ENCODE results near the gene CBX8.

CBX8 gene

GRCh38 chr17:79749156-79749815, 47.6 kb downstream of the CBX8 start:
- Histone ChIP-seq H3K9ac (ENCODE audit: low read depth, low read length) (no peak overlapping the region), H3K4me3 (ENCODE audit: low read depth, low read length) (no peak overlapping the region), H3K36me3 (ENCODE audit: control insufficient read depth, insufficient read depth, low read length) (no peaks in the 10 kb centered on the region), H3K27ac (ENCODE audit: low read depth, low read length) (no peak overlapping the region), H3K4me1 (ENCODE audit: control insufficient read depth, insufficient read depth, low read length) (peaks cover 9% of the 10 kb centered on the region), H3K9me3 (ENCODE audit: control insufficient read depth, insufficient read depth, low read length) (no peaks in the 10 kb centered on the region), H3K27me3 (ENCODE audit: control insufficient read depth, insufficient read depth, low read length) (peaks cover 50% of the 10 kb centered on the region)

GRCh38 chr17:79748295-79749099, 48.4 kb downstream of the CBX8 start:
- Histone ChIP-seq H3K4me3 (ENCODE audit: low read depth, low read length) (peak overlapping the region; percentile 55), H3K27ac (ENCODE audit: low read depth, low read length) (no peak overlapping the region), H3K27me3 (ENCODE audit: control insufficient read depth, insufficient read depth, low read length) (peaks cover 56% of the 10 kb centered on the region), H3K9ac (ENCODE audit: low read depth, low read length) (no peak overlapping the region), H3K9me3 (ENCODE audit: control insufficient read depth, insufficient read depth, low read length) (no peaks in the 10 kb centered on the region), H3K36me3 (ENCODE audit: control insufficient read depth, insufficient read depth, low read length) (no peaks in the 10 kb centered on the region), H3K4me1 (ENCODE audit: control insufficient read depth, insufficient read depth, low read length) (peaks cover 9% of the 10 kb centered on the region)

GRCh38 chr17:79747508-79748294, 49.2 kb downstream of the CBX8 start:
- H3K4me1 ChIP-seq (ENCODE audit: control insufficient read depth, insufficient read depth, low read length) = peaks cover 9% of the 10 kb centered on the region
- H3K27ac ChIP-seq (ENCODE audit: low read depth, low read length) = no peak overlapping the region
- peaks cover 63% of the 10 kb centered on the region for H3K27me3 ChIP-seq (ENCODE audit: control insufficient read depth, insufficient read depth, low read length)
- peak overlapping the region; percentile 55 for H3K4me3 ChIP-seq (ENCODE audit: low read depth, low read length)
- no peaks in the 10 kb centered on the region for H3K36me3 ChIP-seq (ENCODE audit: control insufficient read depth, insufficient read depth, low read length)
- no peak overlapping the region for H3K9ac ChIP-seq (ENCODE audit: low read depth, low read length)
- H3K9me3 ChIP-seq (ENCODE audit: control insufficient read depth, insufficient read depth, low read length) = no peaks in the 10 kb centered on the region

GRCh38 chr17:79746889-79747507, 49.9 kb downstream of the CBX8 start:
- H3K27ac ChIP-seq (ENCODE audit: low read depth, low read length) = no peak overlapping the region
- H3K9me3 ChIP-seq (ENCODE audit: control insufficient read depth, insufficient read depth, low read length) = no peaks in the 10 kb centered on the region
- H3K4me1 ChIP-seq (ENCODE audit: control insufficient read depth, insufficient read depth, low read length) = peaks cover 9% of the 10 kb centered on the region
- H3K4me3 ChIP-seq (ENCODE audit: low read depth, low read length) = no peak overlapping the region
- H3K36me3 ChIP-seq (ENCODE audit: control insufficient read depth, insufficient read depth, low read length) = no peaks in the 10 kb centered on the region
- H3K27me3 ChIP-seq (ENCODE audit: control insufficient read depth, insufficient read depth, low read length) = peaks cover 70% of the 10 kb centered on the region
- no peak overlapping the region for H3K9ac ChIP-seq (ENCODE audit: low read depth, low read length)

GRCh38 chr17:79745641-79746105, 51.2 kb downstream of the CBX8 start:
- Histone ChIP-seq H3K4me1 (ENCODE audit: control insufficient read depth, insufficient read depth, low read length) (peaks cover 9% of the 10 kb centered on the region), H3K9me3 (ENCODE audit: control insufficient read depth, insufficient read depth, low read length) (no peaks in the 10 kb centered on the region), H3K27ac (ENCODE audit: low read depth, low read length) (no peak overlapping the region), H3K36me3 (ENCODE audit: control insufficient read depth, insufficient read depth, low read length) (no peaks in the 10 kb centered on the region), H3K27me3 (ENCODE audit: control insufficient read depth, insufficient read depth, low read length) (peaks cover 75% of the 10 kb centered on the region), H3K9ac (ENCODE audit: low read depth, low read length) (no peak overlapping the region), H3K4me3 (ENCODE audit: low read depth, low read length) (no peak overlapping the region)

- Histone ChIP-seq H3K4me1 (ENCODE audit: control insufficient read depth, insufficient read depth, low read length) (peaks cover 9% of the 10 kb centered on the region), H3K9me3 (ENCODE audit: control insufficient read depth, insufficient read depth, low read length) (no peaks in the 10 kb centered on the region), H3K27me3 (ENCODE audit: control insufficient read depth, insufficient read depth, low read length) (peaks cover 65% of the 10 kb centered on the region), H3K4me3 (ENCODE audit: low read depth, low read length) (no peak overlapping the region), H3K36me3 (ENCODE audit: control insufficient read depth, insufficient read depth, low read length) (no peaks in the 10 kb centered on the region), H3K9ac (ENCODE audit: low read depth, low read length) (no peak overlapping the region), H3K27ac (ENCODE audit: low read depth, low read length) (no peak overlapping the region)
These were observed 53.3 kb downstream of the CBX8 start for GRCh38 chr17:79743614-79744013.

GRCh38 chr17:79742951-79743476, 53.9 kb downstream of the CBX8 start:
- H3K9me3 ChIP-seq (ENCODE audit: control insufficient read depth, insufficient read depth, low read length) = no peaks in the 10 kb centered on the region
- H3K9ac ChIP-seq (ENCODE audit: low read depth, low read length) = no peak overlapping the region
- H3K36me3 ChIP-seq (ENCODE audit: control insufficient read depth, insufficient read depth, low read length) = no peaks in the 10 kb centered on the region
- H3K4me3 ChIP-seq (ENCODE audit: low read depth, low read length) = no peak overlapping the region
- H3K27ac ChIP-seq (ENCODE audit: low read depth, low read length) = no peak overlapping the region
- H3K27me3 ChIP-seq (ENCODE audit: control insufficient read depth, insufficient read depth, low read length) = peaks cover 59% of the 10 kb centered on the region
- H3K4me1 ChIP-seq (ENCODE audit: control insufficient read depth, insufficient read depth, low read length) = peaks cover 9% of the 10 kb centered on the region

GRCh38 chr17:79742589-79742918, 54.3 kb downstream of the CBX8 start:
- peaks cover 5% of the 10 kb centered on the region for H3K4me1 ChIP-seq (ENCODE audit: control insufficient read depth, insufficient read depth, low read length)
- no peaks in the 10 kb centered on the region for H3K9me3 ChIP-seq (ENCODE audit: control insufficient read depth, insufficient read depth, low read length)
- no peaks in the 10 kb centered on the region for H3K36me3 ChIP-seq (ENCODE audit: control insufficient read depth, insufficient read depth, low read length)
- H3K27me3 ChIP-seq (ENCODE audit: control insufficient read depth, insufficient read depth, low read length) = peaks cover 54% of the 10 kb centered on the region
- no peak overlapping the region for H3K4me3 ChIP-seq (ENCODE audit: low read depth, low read length)
- H3K9ac ChIP-seq (ENCODE audit: low read depth, low read length) = no peak overlapping the region
- no peak overlapping the region for H3K27ac ChIP-seq (ENCODE audit: low read depth, low read length)
